GM18508 (cell line): Measurements from ENCODE around the gene PHB1.
A peak's percentile ranks its signal among the peaks of the same experiment; 100 is the strongest.

Source experiments
- ATAC-seq: cut with Tn5 transposase; IDR thresholded peaks from one replicate; pipeline ENCODE4 v1.9.1; 2021; ENCODE audit warnings: moderate number of reproducible peaks; ENCODE audit not compliant: insufficient read depth, unreplicated experiment

PHB1 gene

GRCh38 chr17:49414622-49415350 lies at the start of gene PHB1:
Gene PHB1 (minus strand): TSS chr17:49414882. CDS start chr17:49413264, 1,618 bp downstream.
- ATAC-seq = peak; percentile 91

- no peak for ATAC-seq
These were observed 49.4 kb upstream of the PHB1 start for GRCh38 chr17:49464049-49464448.

DNA sequence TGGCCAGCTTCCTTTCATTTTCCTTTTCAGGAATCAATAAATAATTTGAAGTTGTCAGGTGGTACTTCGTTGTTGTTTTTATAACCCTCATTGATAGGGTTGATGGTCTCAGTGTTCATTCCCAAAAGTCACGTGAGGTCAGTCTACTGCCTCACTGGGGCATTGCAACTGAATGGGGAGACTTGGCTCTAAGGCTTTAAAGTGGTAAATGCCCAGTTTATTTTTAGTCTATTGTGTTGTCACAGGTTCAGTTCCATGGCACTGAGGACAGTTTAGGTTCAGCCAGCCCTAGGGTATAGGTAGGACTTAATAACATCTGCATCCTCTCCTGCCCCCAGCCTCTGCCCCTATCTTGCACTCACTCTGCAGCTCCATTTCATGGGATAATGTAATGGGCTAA lies 46.9 kb upstream of the PHB1 start:
- no peak for ATAC-seq

GRCh38 chr17:49460401-49460800 lies 45.7 kb upstream of the PHB1 start:
- no peak for ATAC-seq

- no peak for ATAC-seq
These were observed 44.8 kb upstream of the PHB1 start for GRCh38 chr17:49459401-49459984.

GRCh38 chr17:49457564-49458535 lies 43.2 kb upstream of the PHB1 start:
- no peak for ATAC-seq

DNA sequence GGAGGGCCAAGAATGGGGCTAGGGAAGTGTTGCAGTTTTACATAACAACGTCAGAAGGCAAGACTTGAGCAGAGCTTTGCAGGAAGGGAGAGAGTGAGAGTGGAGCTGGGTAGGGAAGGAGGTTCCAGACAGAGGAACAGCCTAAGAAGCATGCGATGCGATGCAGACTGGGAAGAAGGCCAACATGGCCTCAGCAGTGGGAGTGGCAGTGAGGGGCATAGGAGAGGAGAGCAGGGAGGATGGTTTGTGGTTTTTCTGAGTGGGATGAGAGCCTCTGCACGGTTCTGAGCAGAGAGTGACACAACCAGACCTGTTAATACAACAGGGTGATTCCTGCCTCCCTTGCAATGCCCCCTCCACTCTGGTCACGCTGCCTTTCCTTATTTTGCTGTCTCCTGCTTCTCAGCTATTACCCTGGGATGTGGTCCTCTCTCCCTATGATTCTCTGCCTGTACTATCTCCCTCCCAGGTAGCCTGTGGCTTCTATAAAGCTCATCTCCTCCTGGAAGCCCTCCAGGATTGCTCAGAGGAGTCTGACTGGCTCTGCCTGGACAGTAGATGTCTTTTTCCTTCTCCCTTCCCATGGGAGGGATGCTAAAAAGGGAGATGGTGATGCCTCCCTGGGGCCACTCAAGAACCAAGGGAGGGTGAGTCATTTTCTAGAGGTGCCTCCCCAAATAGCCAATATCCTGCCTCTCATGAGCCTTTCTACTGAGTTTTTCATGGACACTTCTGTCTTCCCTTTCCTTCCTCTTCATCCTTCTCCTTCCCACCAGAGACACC lies 41.7 kb upstream of the PHB1 start:
- no peak for ATAC-seq

DNA sequence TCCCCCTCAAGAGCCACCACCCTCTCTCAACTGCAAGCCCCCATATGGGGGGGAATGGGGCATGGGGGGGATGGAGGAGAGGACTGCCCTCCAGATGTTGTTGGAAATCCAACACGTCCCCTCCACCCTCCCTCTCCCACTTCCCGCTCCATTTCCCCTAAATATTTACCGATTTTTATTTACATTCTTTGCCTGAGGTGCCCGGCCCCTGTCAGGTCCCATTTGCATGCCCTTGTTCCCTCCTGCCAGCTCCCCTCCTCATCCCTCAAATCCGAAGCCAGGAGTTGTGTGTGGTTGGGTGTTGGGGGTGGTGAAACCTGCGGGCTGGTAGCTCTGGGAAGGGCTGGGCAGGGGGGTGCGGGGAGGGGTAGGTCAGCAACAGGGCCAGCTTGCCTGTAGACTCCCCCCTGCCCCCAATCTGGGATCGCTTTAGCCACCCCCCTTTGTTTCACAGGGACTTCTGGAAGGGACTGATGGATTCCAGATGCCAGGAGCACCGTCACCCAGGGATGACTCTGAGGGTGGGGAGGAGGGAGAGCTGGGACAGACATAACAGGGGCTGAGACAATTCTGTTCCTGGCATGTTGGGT lies 40.7 kb upstream of the PHB1 start:
- ATAC-seq = no peak

DNA sequence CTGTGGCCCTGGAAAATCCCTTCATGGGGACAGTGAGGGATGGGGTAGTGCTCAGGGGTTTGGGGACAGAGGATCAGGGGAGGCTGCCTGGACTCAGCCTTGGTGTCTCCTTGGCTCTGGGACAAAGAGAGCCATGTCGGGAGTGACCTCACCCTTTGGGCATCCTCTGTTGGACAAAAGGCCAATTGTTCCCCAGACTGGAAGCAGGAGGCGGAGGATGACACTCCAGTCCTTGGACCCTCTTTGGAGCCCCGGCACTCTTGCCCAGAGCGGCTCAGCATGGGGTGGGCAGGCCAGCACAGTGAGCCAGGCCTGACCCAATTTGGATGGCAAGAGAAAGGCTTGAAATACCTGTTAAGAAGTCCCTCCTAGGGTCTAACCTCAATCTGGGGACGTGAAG lies 39.4 kb upstream of the PHB1 start:
- no peak for ATAC-seq

- ATAC-seq = no peak
These were observed 38.0 kb upstream of the PHB1 start for GRCh38 chr17:49452661-49453060.

DNA sequence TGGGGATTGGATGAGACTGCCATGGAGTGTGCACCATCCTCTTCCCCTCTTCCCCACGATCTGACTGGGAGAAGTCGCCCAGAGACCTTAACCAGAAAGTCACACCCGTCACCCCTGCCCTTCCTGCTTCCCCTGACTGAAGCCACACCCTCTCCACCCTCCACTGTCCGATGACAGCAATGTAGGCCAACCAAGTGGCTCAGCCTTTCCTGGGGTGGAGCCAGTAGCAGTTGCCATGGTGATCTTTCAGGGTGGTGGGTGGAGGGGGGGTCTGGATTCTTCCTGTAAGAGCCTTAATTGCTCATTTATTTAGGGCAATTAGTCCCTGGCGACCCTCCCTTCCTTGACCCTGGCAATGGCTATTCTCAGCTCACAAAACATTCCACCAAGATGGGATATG lies 37.5 kb upstream of the PHB1 start:
- ATAC-seq = no peak

- ATAC-seq = no peak
These were observed 36.1 kb upstream of the PHB1 start for GRCh38 chr17:49450735-49451134.

DNA sequence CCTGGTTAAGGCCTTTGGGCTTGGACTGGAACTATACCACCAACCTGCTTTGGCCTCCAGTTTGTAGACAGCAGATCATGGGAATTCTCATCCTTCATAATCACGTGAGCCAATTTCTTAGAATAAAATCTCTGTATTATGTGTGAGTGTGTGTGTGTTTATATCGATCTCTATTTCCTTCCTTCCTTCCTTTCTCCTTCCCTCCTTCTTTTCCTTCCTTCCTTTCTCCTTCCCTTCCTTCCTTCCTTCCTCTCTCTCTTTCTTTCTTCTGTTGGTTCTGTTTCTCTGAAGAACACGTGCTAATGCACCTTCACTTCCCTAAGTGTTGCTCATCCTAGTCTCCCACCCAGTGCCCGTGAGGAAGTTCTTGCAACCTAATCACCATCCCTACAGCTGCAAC lies 35.5 kb upstream of the PHB1 start:
- ATAC-seq = no peak

- no peak for ATAC-seq
These were observed 33.1 kb upstream of the PHB1 start for GRCh38 chr17:49447628-49448302.

GRCh38 chr17:49445591-49445990 lies 30.9 kb upstream of the PHB1 start:
- ATAC-seq = no peak

- no peak for ATAC-seq
These were observed 29.7 kb upstream of the PHB1 start for GRCh38 chr17:49444384-49444783.

- no peak for ATAC-seq
These were observed 29.2 kb upstream of the PHB1 start for GRCh38 chr17:49443862-49444261.

- no peak for ATAC-seq
These were observed 27.4 kb upstream of the PHB1 start for GRCh38 chr17:49442041-49442440.

DNA sequence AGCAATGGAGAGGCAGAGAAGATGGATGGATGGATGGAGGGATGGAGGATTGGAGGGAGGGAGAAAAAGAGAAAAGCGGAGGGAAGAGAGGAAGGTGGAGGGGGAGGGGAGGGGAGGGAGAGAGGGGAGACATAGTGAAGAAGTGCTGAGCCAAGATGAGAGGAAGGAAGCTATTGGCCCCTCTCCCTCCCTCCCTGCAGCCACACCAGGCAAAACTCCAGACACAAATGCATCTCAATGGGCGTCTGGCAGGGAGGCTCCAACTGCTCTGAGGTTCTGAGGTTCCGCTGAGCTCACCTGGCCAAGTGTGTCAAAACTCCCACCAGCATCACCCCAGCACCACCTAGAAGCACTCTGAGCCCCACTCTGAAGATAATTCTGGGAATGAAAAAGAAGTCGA lies 26.9 kb upstream of the PHB1 start:
- no peak for ATAC-seq
